ENCODE results near the gene MPST.

- TF ChIP-seq TARDBP (IDR thresholded peaks at IDR 0.05) (no peak), ELF4 (IDR thresholded peaks at IDR 0.05) (no peak), SUZ12 (IDR thresholded peaks at IDR 0.05) (no peak), HDGF (IDR thresholded peaks at IDR 0.05; ENCODE audit: borderline replicate concordance) (no peak), NFRKB (IDR thresholded peaks at IDR 0.05) (no peak), SP1 (IDR thresholded peaks at IDR 0.05) (no peak), FOXA1 (IDR thresholded peaks at IDR 0.05) (no peak), FOXM1 (IDR thresholded peaks at IDR 0.05; ENCODE audit: borderline replicate concordance) (no peak)
These were observed 29.1 kb upstream of the MPST start for GRCh38 chr22:36990457-36990856.
